Endothelial cell of umbilical vein (primary cell): ENCODE measurements around the gene ACYP2. TPM values are rescaled to one million over a fixed set of nuclear protein-coding genes. Genes with fewer than 3 reads are reported as not detected.

Source experiments
- BruUV-seq: library from RNA; stranded (reverse); fragments of 400-500 nt; replicated peaks from 2 replicates; lab custom pipeline; 2021; lab: Mats Ljungman, UMichigan
- CTCF ChIA-PET: fragments of 300-600, 350-600 bp; sonication (Branson Sonifier 250); formaldehyde crosslinking; loops from one replicate; lab custom pipeline; 2021; ENCODE audit warnings: antibody characterized with exemption, inconsistent platforms; lab: Charles Lee
- POLR2A ChIA-PET: fragments of 300-600, 350-600 bp; sonication (Branson Sonifier 250); formaldehyde crosslinking; loops from one replicate; lab custom pipeline; 2021; ENCODE audit warnings: antibody characterized with exemption, inconsistent platforms; lab: Charles Lee
- DNase-seq: peaks from one replicate; pipeline ENCODE4 v3.0.0-alpha.2; 2011; ENCODE audit warnings: low read depth, low spot score
- FAIRE-seq: peaks from 2 replicates; lab custom pipeline; 2011; peaks lifted over from hg19 to GRCh38; lab: Jason Lieb, UNC
- H2AFZ ChIP-seq: 2 replicates; pipeline ENCODE4 v1.6.0; 2012; ENCODE audit warnings: low read depth, low read length, control low read depth, inconsistent platforms
- H3K27ac ChIP-seq: 2 replicates; pipeline ENCODE4 v1.5.1; 2011; ENCODE audit warnings: low read depth, mild to moderate bottlenecking, control low read depth, low read length, moderate library complexity; ENCODE audit not compliant: insufficient read depth
- H3K27me3 ChIP-seq, 2 experiments: 2 replicates each; pipeline versions ENCODE4 v1.6.0 to v1.6.1; 2011; ENCODE audit warnings: low read length in 2 of 2, mixed read lengths in 1 of 2; ENCODE audit not compliant: control insufficient read depth in 2 of 2, insufficient read depth in 2 of 2
- H3K36me3 ChIP-seq, 2 experiments: 2 replicates in 1 of 2; 3 replicates in 1 of 2; pipeline ENCODE4 v1.5.1; 2011; ENCODE audit warnings: low read length in 2 of 2, mild to moderate bottlenecking in 1 of 2, moderate library complexity in 1 of 2; ENCODE audit not compliant: control insufficient read depth in 2 of 2, insufficient read depth in 2 of 2; ENCODE audit errors: extremely low read depth in 1 of 2
- H3K4me1 ChIP-seq: 3 replicates; pipeline ENCODE4 v1.5.1; 2011; ENCODE audit warnings: mild to moderate bottlenecking, low read length; ENCODE audit not compliant: control insufficient read depth, insufficient read depth; ENCODE audit errors: extremely low read depth
- H3K4me2 ChIP-seq: 2 replicates; pipeline ENCODE4 v1.6.1; 2011; ENCODE audit warnings: low read length, control low read depth, mixed read lengths; ENCODE audit not compliant: insufficient read depth
- H3K4me3 ChIP-seq, 3 experiments: fragments of 200-600 bp in 1 of 3; sonication (generic), shearing (Covaris generic) in 1 of 3; replicated peaks in 1 of 3; 2 replicates each; pipeline ENCODE4 v1.5.1; 2011 to 2016; ENCODE audit warnings: control low read depth in 3 of 3, low read length in 3 of 3, mild to moderate bottlenecking in 2 of 3, inconsistent platforms in 1 of 3, low read depth in 1 of 3, moderate library complexity in 1 of 3; ENCODE audit not compliant: insufficient read depth in 1 of 3
- H3K79me2 ChIP-seq: 2 replicates; pipeline ENCODE4 v1.6.0; 2012; ENCODE audit warnings: low read length, inconsistent platforms; ENCODE audit not compliant: control insufficient read depth, insufficient read depth
- H3K9ac ChIP-seq: replicated peaks from 2 replicates; pipeline ENCODE3; 2011; ENCODE audit warnings: low read length, control low read depth; ENCODE audit not compliant: insufficient read depth; ENCODE audit errors: extremely low read depth
- H3K9me1 ChIP-seq: replicated peaks from 3 replicates; pipeline ENCODE4 v1.6.0; 2011; ENCODE audit warnings: mild to moderate bottlenecking, low read length; ENCODE audit not compliant: control insufficient read depth, insufficient read depth; ENCODE audit errors: extremely low read depth
- H3K9me3 ChIP-seq: replicated peaks from 2 replicates; pipeline ENCODE4 v1.5.1; 2012; ENCODE audit warnings: low read length, inconsistent platforms; ENCODE audit not compliant: control insufficient read depth, insufficient read depth
- H4K20me1 ChIP-seq: replicated peaks from 2 replicates; pipeline ENCODE3; 2011; ENCODE audit warnings: mild to moderate bottlenecking, low read length; ENCODE audit not compliant: control insufficient read depth, insufficient read depth; ENCODE audit errors: extremely low read depth
- EZH2 ChIP-seq: IDR thresholded peaks from 2 replicates; pipeline ENCODE4 v1.6.1; 2012; ENCODE audit warnings: borderline replicate concordance, low read depth, mild to moderate bottlenecking, moderate library complexity, low read length, inconsistent platforms; ENCODE audit not compliant: severe bottlenecking
- FOS ChIP-seq: IDR thresholded peaks from 2 replicates; pipeline ENCODE4 v1.6.1; 2011; ENCODE audit warnings: mild to moderate bottlenecking, low read length, moderate library complexity, borderline replicate concordance; ENCODE audit not compliant: insufficient read depth
- GATA2 ChIP-seq: IDR thresholded peaks from 2 replicates; pipeline ENCODE4 v1.7.0; 2011; ENCODE audit warnings: low read depth, mild to moderate bottlenecking, moderate library complexity, mixed read lengths, low read length; ENCODE audit not compliant: insufficient read length, insufficient read depth
- JUN ChIP-seq: IDR thresholded peaks from 2 replicates; pipeline ENCODE4 v1.6.1; 2011; ENCODE audit warnings: borderline replicate concordance, low read depth; ENCODE audit not compliant: insufficient read length, insufficient read depth
- MAX ChIP-seq: IDR thresholded peaks from 2 replicates; pipeline ENCODE4 v1.6.1; 2011; ENCODE audit not compliant: insufficient read depth, insufficient read length
- MYC ChIP-seq: IDR thresholded peaks from one replicate; pipeline ENCODE4 v1.6.1; 2011; ENCODE audit warnings: mild to moderate bottlenecking, low read depth, low read length
- POLR2A ChIP-seq: IDR thresholded peaks from 2 replicates; pipeline ENCODE4 v1.6.1; 2012; ENCODE audit warnings: low read depth, mild to moderate bottlenecking, control low read depth, low read length
- POLR2AphosphoS5 ChIP-seq: IDR thresholded peaks from 2 replicates; pipeline ENCODE4 v1.6.1; 2012; ENCODE audit warnings: low read depth, mild to moderate bottlenecking, control low read depth, low read length, moderate library complexity; ENCODE audit not compliant: insufficient read depth
- dilution Hi-C: fragments of 300-500 bp; cut with MboI; formaldehyde crosslinking; loops from one replicate; pipeline ENCODE4 v1.15.0; 2019; ENCODE audit warnings: low sequenced_read_pairs; ENCODE audit not compliant: extremely low pct_ligation_motif_present
- intact Hi-C: fragments of 100-400 bp; cut with micrococcal nuclease; formaldehyde crosslinking; loops from one replicate; pipeline ENCODE4 v1.10.0; 2022
- polyA plus RNA-seq, 4 experiments: library from polyadenylated mRNA; depleted of rRNA in 3 of 4; stranded (reverse) in 3 of 4; unstranded in 1 of 4; fragments of >200 nt; gene quantifications; 2 replicates each; pipeline versions ENCODE4 v1.2.1 to v1.2.3, GENCODE V29; 2011 to 2012; ENCODE audit warnings: missing spikeins in 1 of 4
- total RNA-seq: library from RNA; stranded (reverse); gene quantifications from 2 replicates; pipeline ENCODE4 v1.2.3, GENCODE V29; 2021
- TF ChIP-seq, protein P1 (sequence below), 2 donors: IDR thresholded peaks; 1 replicate in 1 of 2; 2 replicates in 1 of 2; pipeline ENCODE4 v1.5.1; 2011; ENCODE audit warnings: low read length in 2 of 2, mild to moderate bottlenecking in 2 of 2, moderate library complexity in 2 of 2, control low read depth in 1 of 2, inconsistent platforms in 1 of 2, low read depth in 1 of 2; ENCODE audit not compliant: insufficient read depth in 1 of 2; ENCODE audit errors: extremely low read depth in 1 of 2

ACYP2 gene
- total and polyA plus RNA-seq, 2 donors (not counting 3 experiments of a cell fraction or from before 2014, with no cell fraction given) = 3.9 to 7.9 TPM

DNA sequence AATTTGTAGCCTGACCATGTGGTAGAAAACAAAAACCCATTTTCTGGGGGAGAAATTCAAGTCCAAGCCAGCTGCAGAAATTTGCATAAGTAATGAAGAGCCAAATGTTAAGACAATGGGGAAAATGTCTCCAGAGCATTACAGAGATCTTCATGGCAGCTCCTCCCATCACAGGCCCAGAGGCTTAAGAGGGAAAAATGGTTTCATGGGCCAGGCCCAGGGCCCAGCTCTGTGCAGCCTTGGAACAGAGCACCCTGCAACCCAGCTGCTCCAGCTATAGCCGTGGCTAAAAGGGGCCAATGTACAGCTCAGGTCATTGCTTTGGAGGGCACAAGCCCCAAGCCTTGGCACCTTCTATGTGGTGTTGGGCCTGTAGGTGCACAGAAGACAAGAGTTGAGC, 209.7 kb downstream of the ACYP2 start:
- no TSS peak for BruUV-seq
- no peaks in the 10 kb centered on the region for H3K9me1 ChIP-seq
- no peak overlapping the region for H3K27ac ChIP-seq
- ChIA-PET CTCF (no interaction called here), POLR2A (no interaction called here)
- DNase-seq (no peak), FAIRE-seq (no peak)
- H4K20me1 ChIP-seq = no peaks in the 10 kb centered on the region
- H3K9ac ChIP-seq = no peak overlapping the region
- H3K4me2 ChIP-seq = no peak overlapping the region
- intact Hi-C loops = no loop called here
- TF ChIP-seq MAX = no peak
- TF ChIP-seq, protein P1, sequence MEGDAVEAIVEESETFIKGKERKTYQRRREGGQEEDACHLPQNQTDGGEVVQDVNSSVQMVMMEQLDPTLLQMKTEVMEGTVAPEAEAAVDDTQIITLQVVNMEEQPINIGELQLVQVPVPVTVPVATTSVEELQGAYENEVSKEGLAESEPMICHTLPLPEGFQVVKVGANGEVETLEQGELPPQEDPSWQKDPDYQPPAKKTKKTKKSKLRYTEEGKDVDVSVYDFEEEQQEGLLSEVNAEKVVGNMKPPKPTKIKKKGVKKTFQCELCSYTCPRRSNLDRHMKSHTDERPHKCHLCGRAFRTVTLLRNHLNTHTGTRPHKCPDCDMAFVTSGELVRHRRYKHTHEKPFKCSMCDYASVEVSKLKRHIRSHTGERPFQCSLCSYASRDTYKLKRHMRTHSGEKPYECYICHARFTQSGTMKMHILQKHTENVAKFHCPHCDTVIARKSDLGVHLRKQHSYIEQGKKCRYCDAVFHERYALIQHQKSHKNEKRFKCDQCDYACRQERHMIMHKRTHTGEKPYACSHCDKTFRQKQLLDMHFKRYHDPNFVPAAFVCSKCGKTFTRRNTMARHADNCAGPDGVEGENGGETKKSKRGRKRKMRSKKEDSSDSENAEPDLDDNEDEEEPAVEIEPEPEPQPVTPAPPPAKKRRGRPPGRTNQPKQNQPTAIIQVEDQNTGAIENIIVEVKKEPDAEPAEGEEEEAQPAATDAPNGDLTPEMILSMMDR (IDR thresholded peaks at IDR 0.05; ENCODE audit: extremely low read depth in 1 of 2, insufficient read depth in 1 of 2, low read depth in 1 of 2, low read length in 2 of 2) = no peak
- TF ChIP-seq POLR2AphosphoS5 = no peak
- no peak for TF ChIP-seq JUN
- no peak for TF ChIP-seq EZH2
- no peak for TF ChIP-seq GATA2
- TF ChIP-seq FOS = no peak
- no peak for TF ChIP-seq MYC
- no peak for TF ChIP-seq POLR2A
- dilution Hi-C loops = no loop called here
- H3K4me3 ChIP-seq = no peak overlapping the region
- H3K9me3 ChIP-seq = no peaks in the 10 kb centered on the region
- peaks cover 7% of the 10 kb centered on the region for H3K4me1 ChIP-seq
- H2AFZ ChIP-seq = no peak overlapping the region
- no peaks in the 10 kb centered on the region for H3K36me3 ChIP-seq
- peaks cover 3 to 5% of the 10 kb centered on the region in 2 experiments for H3K27me3 ChIP-seq
- no peaks in the 10 kb centered on the region for H3K79me2 ChIP-seq
